Mesothelial cell of epicardium (in vitro differentiated cells): Measurements from ENCODE around the gene FCER1G. TPM values are rescaled to one million over a fixed set of nuclear protein-coding genes. Genes with fewer than 3 reads are reported as not detected.

Experiments
- DNase-seq, 2 experiments: peaks; one replicate each; pipeline ENCODE4 v3.0.0; 2021; ENCODE audit warnings: low spot score in 2 of 2; ENCODE audit not compliant: unreplicated experiment in 2 of 2
- H3K27ac Mint-ChIP-seq: 2 replicates; pipeline ENCODE4 v1.8.0; 2021; ENCODE audit warnings: mixed read lengths
- H3K27me3 Mint-ChIP-seq: 2 replicates; pipeline ENCODE4 v1.8.0; 2021; ENCODE audit warnings: low read depth, mixed read lengths
- H3K36me3 Mint-ChIP-seq: 2 replicates; pipeline ENCODE4 v1.8.0; 2021; ENCODE audit warnings: mixed read lengths
- H3K4me1 Mint-ChIP-seq: 2 replicates; pipeline ENCODE4 v1.8.0; 2021; ENCODE audit warnings: mixed read lengths
- H3K4me3 Mint-ChIP-seq: 2 replicates; pipeline ENCODE4 v1.8.0; 2021; ENCODE audit warnings: mild to moderate bottlenecking, moderate library complexity, mixed read lengths
- H3K9me3 Mint-ChIP-seq: 2 replicates; pipeline ENCODE4 v1.8.0; 2021; ENCODE audit warnings: mixed read lengths
- CTCF ChIP-seq: fragments of 200-600 bp; sonication (generic); IDR thresholded peaks from one replicate; pipeline ENCODE4 v1.5.0; 2021; ENCODE audit warnings: antibody characterized with exemption; ENCODE audit not compliant: unreplicated experiment
- total RNA-seq: library from RNA; stranded (reverse); gene quantifications from 3 replicates; pipeline ENCODE4 v1.2.1, GENCODE V29; 2021

Gene FCER1G
- total RNA-seq, 1 donor from 2014 or later: 0.40 TPM

GRCh38 chr1:161217831-161218230 is 2.7 kb downstream of the FCER1G start:
- no peak for TF ChIP-seq CTCF
- Mint-ChIP-seq H3K4me3 (no peak overlapping the region), H3K36me3 (peaks cover 18% of the 10 kb centered on the region), H3K4me1 (no peaks in the 10 kb centered on the region), H3K27me3 (no peaks in the 10 kb centered on the region), H3K27ac (no peak overlapping the region), H3K9me3 (no peaks in the 10 kb centered on the region)
- no peak for DNase-seq

GRCh38 chr1:161218301-161219077 is 3.4 kb downstream of the FCER1G start:
- no peak overlapping the region for H3K27ac Mint-ChIP-seq

GRCh38 chr1:161219078-161219892 is 4.2 kb downstream of the FCER1G start:
- Mint-ChIP-seq H3K9me3 (no peaks in the 10 kb centered on the region), H3K4me3 (no peak overlapping the region), H3K4me1 (no peaks in the 10 kb centered on the region), H3K27me3 (no peaks in the 10 kb centered on the region), H3K27ac (no peak overlapping the region), H3K36me3 (peaks cover 8% of the 10 kb centered on the region)
- no peak for TF ChIP-seq CTCF
- no peak for DNase-seq

More at GRCh38 chr1:161218301-161219077, 3.4 kb downstream of the FCER1G start:
- no peak for DNase-seq
- H3K36me3 Mint-ChIP-seq: peaks cover 13% of the 10 kb centered on the region
- no peaks in the 10 kb centered on the region for H3K4me1 Mint-ChIP-seq
- H3K27me3 Mint-ChIP-seq: no peaks in the 10 kb centered on the region
- no peak overlapping the region for H3K4me3 Mint-ChIP-seq
- no peaks in the 10 kb centered on the region for H3K9me3 Mint-ChIP-seq
- TF ChIP-seq CTCF: no peak

- no peak for TF ChIP-seq CTCF
- no peaks in the 10 kb centered on the region for H3K9me3 Mint-ChIP-seq
- H3K36me3 Mint-ChIP-seq: peaks cover 3% of the 10 kb centered on the region
- no peak overlapping the region for H3K4me3 Mint-ChIP-seq
- H3K27ac Mint-ChIP-seq: no peak overlapping the region
- H3K27me3 Mint-ChIP-seq: no peaks in the 10 kb centered on the region
- DNase-seq: no peak
- H3K4me1 Mint-ChIP-seq: no peaks in the 10 kb centered on the region
Observed at GRCh38 chr1:161220002-161220401, 4.9 kb downstream of the FCER1G start.

- no peak for DNase-seq
- Mint-ChIP-seq H3K4me1 (peaks cover 14% of the 10 kb centered on the region), H3K4me3 (no peak overlapping the region), H3K36me3 (no peaks in the 10 kb centered on the region), H3K9me3 (no peaks in the 10 kb centered on the region), H3K27ac (no peak overlapping the region), H3K27me3 (no peaks in the 10 kb centered on the region)
- no peak for TF ChIP-seq CTCF
Observed at GRCh38 chr1:161222175-161223019, 7.3 kb downstream of the FCER1G start.
